Fibroblast of the aortic adventitia (primary cell): Measurements from ENCODE around the gene ZNF780A. TPM values are rescaled to one million over a fixed set of nuclear protein-coding genes. Genes with fewer than 3 reads are reported as not detected.

Experiments
- DNase-seq: peaks from one replicate; pipeline ENCODE4 v3.0.0-alpha.2; 2010; ENCODE audit warnings: low read depth
- H3K4me3 ChIP-seq: 2 replicates; pipeline ENCODE4 v1.5.1; 2011; ENCODE audit warnings: low read depth, mild to moderate bottlenecking, control low read depth, low read length, moderate library complexity
- CTCF ChIP-seq: IDR thresholded peaks from 2 replicates; pipeline ENCODE4 v1.5.1; 2011; ENCODE audit warnings: mild to moderate bottlenecking, low read length, control low read depth, inconsistent platforms; ENCODE audit not compliant: insufficient read depth
- total RNA-seq: library from RNA; depleted of rRNA; stranded (reverse); fragments of >200 nt; gene quantifications from 2 replicates; pipeline ENCODE4 v1.2.3, GENCODE V29; 2012; ENCODE audit warnings: low replicate concordance

ZNF780A gene
- total RNA-seq: 10.1 and 15.9 TPM in 2 replicates

DNA sequence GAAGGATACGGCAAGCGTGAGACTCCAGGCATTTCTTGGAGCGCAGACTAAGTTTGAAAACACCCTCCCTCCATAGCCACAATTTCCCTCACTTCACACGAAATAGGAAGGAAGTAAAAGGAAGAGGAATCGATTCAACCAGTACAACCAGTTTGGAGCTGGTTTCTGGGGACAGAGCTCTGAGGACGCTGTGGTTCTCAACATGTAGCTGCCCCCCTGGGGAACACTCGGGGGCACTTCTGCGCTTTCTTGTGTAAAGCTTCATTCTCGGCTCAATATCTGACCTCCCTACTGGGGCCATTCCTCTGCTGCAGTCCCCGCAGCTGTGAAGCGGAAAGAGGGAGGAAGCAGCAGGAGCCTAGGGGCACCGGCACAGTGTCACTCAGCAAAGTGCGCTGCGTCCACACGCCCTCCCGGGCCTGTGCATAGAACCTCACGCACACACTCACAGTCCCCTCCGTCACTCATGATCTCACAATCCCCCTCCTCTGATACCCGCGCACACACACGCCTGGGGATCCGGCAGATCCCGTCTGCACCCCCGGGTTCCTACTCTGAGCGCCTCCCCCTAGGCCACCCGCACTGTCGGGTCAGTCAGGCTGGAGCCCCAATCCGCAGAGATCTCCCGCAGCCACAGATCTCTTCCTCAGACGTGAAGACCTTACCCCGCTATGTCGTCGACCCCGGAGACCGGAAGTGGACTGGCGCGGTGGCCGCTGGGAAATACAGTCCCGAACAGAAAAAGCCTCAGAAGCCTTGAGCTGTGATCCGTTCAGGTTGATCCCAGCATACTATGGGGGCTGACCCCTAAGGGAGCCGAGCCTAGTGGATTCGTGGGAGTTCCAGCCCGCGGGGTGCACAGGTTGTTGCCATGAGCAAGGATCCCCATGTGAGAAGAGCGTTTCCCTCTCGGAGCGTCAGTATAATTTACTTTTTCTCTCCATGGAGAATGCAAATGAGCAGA, at the start of gene ZNF780A:
Gene ZNF780A (minus strand): TSS at position 703 of the 964 bp plus-strand sequence. CDS start 6,190 bp downstream, outside the sequence.
- no peak for TF ChIP-seq CTCF
- peak; percentile 65 for DNase-seq
- peak within 1 kb of the TSS; percentile 93 for H3K4me3 ChIP-seq

DNA sequence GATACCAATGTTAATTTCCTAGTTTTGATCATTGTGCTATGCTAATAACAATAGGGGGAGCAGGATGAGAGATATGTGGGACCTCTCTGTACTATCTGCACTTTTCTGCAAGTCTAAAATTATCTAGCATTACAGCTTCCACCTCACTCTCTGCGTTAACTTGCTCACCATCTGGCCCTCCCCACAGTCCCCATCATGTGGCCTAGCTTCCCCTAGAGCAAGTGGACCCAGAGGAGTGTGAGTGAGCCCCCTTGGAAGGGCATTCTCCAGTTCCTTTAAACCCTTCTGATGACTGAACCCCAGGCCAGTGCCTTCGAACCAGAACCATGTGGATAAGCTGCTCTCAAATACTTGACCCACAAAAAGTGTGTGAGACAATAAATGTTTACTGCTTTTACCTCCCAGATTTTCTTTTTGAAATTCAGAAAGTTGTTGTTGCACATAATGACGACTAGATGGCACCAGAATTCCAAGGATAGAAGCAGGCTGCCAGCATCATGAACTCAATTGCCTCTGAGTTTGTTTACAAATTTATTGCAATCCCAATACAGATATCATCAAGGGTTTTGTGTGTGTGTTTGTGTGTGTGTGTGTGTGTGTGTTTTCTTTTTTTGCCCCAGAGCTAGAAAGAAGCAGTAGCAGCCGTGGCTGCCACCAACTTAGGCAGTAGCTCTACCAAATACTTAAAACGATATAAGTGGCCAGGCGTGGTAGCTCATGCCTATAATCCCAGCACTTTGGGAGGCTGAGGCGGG, 49.0 kb upstream of the ZNF780A start:
- H3K4me3 ChIP-seq: no peak overlapping the region
- peak; percentile 75 for DNase-seq
- TF ChIP-seq CTCF: peak; percentile 71

DNA sequence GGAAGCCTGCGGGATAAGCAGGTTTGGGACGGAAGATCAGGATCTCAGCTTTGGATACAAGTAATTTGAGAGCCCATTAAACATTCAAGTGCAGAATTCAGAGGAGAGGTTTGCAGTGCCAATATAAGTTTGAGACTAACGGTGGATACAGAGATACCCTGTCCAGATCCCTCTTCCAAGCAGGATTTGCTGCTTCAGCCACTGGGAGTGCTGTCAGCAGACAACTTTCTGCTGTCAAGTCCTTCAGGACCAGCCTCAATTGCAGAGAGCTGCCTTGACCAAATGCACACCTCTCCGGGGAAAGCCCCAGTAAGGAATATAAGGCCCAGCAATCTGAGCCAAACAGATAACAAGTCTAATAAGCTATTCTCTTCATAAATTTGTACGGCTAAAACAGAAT, 46.1 kb upstream of the ZNF780A start:
- no peak for DNase-seq
- peak; percentile 5 for TF ChIP-seq CTCF
- no peak overlapping the region for H3K4me3 ChIP-seq

DNA sequence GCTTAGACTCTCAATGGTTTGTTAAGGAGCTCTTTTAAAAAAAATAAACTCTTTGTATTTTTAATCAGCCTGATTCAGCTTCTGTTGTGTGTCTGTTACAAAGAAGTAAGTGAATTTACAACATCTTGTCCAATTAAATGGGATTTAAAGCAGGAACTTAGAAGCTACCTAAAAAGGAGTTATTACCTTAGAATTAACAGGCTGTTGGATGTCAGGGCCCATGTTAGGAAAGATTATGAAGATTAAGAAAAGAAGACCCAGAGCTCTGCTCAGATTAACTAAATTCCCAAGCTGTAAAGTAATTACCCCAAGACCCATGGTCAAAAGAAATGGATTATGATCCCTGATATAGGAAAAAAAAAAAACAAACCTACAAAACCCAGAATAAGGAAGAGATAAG, 44.1 kb upstream of the ZNF780A start:
- H3K4me3 ChIP-seq: no peak overlapping the region
- TF ChIP-seq CTCF: no peak
- no peak for DNase-seq

DNA sequence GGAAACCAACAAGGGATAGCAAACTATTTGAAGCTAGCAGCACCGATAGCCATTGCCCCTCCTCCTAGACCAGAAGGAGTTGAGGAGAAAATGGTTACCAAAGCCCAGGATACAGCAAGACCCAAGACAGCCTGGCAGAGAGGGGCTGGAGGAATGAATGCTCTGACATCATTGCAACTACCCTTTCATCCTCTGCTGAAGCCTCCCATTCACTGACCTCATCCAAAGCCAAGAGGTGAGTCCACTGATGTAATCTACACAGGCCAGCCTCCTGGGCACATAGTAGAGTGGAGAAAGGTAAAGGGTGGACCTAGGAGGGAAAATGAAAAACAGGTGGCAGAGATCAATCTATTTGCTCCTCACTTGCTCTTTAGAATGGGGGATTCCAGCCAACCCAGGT, 42.7 kb upstream of the ZNF780A start:
- H3K4me3 ChIP-seq: no peak overlapping the region
- DNase-seq: no peak
- TF ChIP-seq CTCF: no peak

GRCh38 chr19:40130013-40130412, 39.3 kb upstream of the ZNF780A start:
- H3K4me3 ChIP-seq: no peak overlapping the region
- no peak for TF ChIP-seq CTCF
- no peak for DNase-seq
